ENCODE data around the gene PNPLA7. TPM values are rescaled to one million over a fixed set of nuclear protein-coding genes. Genes with fewer than 3 reads are reported as not detected.

The PNPLA7 gene
- total and polyA plus RNA-seq, 10 of the 15 experiments (the other 5 are each of a cell fraction or from before 2014, with no cell fraction given) = 0.04 to 0.85 (median 0.19) TPM; not detected in 1

DNA sequence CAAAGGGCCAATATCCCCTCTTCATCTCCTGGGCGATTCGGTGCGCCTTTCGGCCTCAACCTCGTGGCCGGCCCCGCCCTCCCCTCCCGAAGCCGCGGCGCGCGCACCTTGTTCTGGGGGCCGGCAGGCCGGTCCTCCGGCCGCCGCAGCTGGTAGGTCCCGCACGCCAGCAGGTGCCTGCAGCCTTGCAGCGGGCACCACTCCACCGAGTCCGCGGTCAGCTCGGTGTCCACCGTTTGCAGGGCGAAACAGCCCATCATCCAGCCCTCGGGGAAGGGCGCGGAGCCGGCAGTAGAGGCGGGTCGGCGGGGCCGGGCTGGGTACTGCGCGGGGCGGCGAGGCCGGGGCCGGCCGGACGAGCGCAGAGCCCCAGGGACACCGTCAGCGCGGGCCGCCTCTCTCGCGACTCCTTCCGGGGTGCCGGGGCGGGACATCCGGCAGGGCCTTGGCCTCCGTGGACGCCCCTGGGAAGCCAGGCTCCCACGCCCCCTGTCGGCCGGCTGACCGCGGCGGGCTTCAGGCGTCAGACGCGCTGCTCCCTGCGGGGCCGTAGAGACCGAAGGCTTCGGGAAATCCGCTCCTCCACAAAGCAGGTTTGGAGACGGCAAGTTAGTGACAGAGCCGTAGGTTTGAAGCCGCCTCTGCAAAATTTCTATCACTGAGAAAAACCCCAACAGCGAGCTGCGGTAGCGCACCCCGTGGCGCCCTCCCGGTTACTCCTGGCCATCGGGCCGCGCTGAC, 28.5 kb upstream of the PNPLA7 start, which contains the start of gene DPH7 (continued):
- TF ChIP-seq, protein P1, sequence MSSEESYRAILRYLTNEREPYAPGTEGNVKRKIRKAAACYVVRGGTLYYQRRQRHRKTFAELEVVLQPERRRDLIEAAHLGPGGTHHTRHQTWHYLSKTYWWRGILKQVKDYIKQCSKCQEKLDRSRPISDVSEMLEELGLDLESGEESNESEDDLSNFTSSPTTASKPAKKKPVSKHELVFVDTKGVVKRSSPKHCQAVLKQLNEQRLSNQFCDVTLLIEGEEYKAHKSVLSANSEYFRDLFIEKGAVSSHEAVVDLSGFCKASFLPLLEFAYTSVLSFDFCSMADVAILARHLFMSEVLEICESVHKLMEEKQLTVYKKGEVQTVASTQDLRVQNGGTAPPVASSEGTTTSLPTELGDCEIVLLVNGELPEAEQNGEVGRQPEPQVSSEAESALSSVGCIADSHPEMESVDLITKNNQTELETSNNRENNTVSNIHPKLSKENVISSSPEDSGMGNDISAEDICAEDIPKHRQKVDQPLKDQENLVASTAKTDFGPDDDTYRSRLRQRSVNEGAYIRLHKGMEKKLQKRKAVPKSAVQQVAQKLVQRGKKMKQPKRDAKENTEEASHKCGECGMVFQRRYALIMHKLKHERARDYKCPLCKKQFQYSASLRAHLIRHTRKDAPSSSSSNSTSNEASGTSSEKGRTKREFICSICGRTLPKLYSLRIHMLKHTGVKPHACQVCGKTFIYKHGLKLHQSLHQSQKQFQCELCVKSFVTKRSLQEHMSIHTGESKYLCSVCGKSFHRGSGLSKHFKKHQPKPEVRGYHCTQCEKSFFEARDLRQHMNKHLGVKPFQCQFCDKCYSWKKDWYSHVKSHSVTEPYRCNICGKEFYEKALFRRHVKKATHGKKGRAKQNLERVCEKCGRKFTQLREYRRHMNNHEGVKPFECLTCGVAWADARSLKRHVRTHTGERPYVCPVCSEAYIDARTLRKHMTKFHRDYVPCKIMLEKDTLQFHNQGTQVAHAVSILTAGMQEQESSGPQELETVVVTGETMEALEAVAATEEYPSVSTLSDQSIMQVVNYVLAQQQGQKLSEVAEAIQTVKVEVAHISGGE (CRISPR knock-in tag; IDR thresholded peaks at IDR 0.05) = peak; percentile 81
- TF ChIP-seq NR2C1 (IDR thresholded peaks at IDR 0.05) (peak; percentile 100), JUNB (IDR thresholded peaks at IDR 0.05) (no peak), FOXK2 (IDR thresholded peaks at IDR 0.05) (peak; percentile 11; the same call in 1 of the 2 replicates), POLR2A (IDR thresholded peaks at IDR 0.05; ENCODE audit: low read depth, low read length) (peak; percentile 91), CBFB (IDR thresholded peaks at IDR 0.05; ENCODE audit: low read depth) (0 out of 2 replicates have a peak, but pooled peaks have one; percentile 24), ZNF207 (IDR thresholded peaks at IDR 0.05; ENCODE audit: borderline replicate concordance) (peak; percentile 93), SIX5 (IDR thresholded peaks at IDR 0.05; ENCODE audit: low read depth, low read length, severe bottlenecking) (peak; percentile 66), CHD4 (IDR thresholded peaks at IDR 0.05) (no peak)
- TF ChIP-seq, protein P2, sequence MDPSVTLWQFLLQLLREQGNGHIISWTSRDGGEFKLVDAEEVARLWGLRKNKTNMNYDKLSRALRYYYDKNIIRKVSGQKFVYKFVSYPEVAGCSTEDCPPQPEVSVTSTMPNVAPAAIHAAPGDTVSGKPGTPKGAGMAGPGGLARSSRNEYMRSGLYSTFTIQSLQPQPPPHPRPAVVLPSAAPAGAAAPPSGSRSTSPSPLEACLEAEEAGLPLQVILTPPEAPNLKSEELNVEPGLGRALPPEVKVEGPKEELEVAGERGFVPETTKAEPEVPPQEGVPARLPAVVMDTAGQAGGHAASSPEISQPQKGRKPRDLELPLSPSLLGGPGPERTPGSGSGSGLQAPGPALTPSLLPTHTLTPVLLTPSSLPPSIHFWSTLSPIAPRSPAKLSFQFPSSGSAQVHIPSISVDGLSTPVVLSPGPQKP (IDR thresholded peaks at IDR 0.05; ENCODE audit: low read depth, low read length) = peak; percentile 28; the same call in 1 of the 2 replicates

Measured in GM12878 (cell line).